Epithelial cell of proximal tubule (primary cell): ENCODE measurements around the gene MVK. TPM values are rescaled to one million over a fixed set of nuclear protein-coding genes. Genes with fewer than 3 reads are reported as not detected.

ENCODE experiments used
- DNase-seq: peaks from one replicate; pipeline ENCODE4 v3.0.0-alpha.2; 2011; ENCODE audit warnings: low read depth
- H3K4me3 ChIP-seq: 2 replicates; pipeline ENCODE4 v1.5.1; 2011; ENCODE audit warnings: low read depth, mild to moderate bottlenecking, low read length
- total RNA-seq: library from RNA; depleted of rRNA; stranded (reverse); fragments of >200 nt; gene quantifications from 2 replicates; pipeline ENCODE4 v1.2.3, GENCODE V29; 2015
- TF ChIP-seq, protein P1 (sequence below): conservative IDR thresholded peaks from 2 replicates; pipeline ENCODE4 v1.5.1; 2012; ENCODE audit warnings: low read depth, mild to moderate bottlenecking, low read length

The MVK gene
- total RNA-seq, 1 donor from 2014 or later, result 28.5 TPM

DNA sequence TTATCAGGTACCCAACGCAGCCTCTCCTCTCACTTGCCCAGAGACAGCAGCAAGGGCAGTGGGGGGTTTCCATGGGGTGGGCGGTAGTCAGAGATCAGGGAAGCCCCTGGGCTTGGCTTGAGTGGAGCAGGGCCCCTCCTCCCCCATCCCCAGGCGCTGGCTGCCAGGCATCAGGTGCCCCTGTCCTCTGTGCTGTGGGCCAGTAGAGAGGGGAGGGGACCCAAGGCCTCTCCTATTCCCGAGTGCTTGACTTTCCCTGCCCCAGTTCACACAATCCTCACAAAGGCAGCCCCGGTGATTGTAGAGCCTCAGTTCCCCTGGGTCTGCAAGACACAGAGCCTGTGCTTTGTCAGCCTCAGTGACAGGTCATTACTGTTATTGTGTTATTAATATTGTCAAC is 57.7 kb downstream of the MVK start:
- no peak for DNase-seq
- H3K4me3 ChIP-seq, result no peak overlapping the region
- TF ChIP-seq, protein P1, sequence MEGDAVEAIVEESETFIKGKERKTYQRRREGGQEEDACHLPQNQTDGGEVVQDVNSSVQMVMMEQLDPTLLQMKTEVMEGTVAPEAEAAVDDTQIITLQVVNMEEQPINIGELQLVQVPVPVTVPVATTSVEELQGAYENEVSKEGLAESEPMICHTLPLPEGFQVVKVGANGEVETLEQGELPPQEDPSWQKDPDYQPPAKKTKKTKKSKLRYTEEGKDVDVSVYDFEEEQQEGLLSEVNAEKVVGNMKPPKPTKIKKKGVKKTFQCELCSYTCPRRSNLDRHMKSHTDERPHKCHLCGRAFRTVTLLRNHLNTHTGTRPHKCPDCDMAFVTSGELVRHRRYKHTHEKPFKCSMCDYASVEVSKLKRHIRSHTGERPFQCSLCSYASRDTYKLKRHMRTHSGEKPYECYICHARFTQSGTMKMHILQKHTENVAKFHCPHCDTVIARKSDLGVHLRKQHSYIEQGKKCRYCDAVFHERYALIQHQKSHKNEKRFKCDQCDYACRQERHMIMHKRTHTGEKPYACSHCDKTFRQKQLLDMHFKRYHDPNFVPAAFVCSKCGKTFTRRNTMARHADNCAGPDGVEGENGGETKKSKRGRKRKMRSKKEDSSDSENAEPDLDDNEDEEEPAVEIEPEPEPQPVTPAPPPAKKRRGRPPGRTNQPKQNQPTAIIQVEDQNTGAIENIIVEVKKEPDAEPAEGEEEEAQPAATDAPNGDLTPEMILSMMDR, result no peak

DNA sequence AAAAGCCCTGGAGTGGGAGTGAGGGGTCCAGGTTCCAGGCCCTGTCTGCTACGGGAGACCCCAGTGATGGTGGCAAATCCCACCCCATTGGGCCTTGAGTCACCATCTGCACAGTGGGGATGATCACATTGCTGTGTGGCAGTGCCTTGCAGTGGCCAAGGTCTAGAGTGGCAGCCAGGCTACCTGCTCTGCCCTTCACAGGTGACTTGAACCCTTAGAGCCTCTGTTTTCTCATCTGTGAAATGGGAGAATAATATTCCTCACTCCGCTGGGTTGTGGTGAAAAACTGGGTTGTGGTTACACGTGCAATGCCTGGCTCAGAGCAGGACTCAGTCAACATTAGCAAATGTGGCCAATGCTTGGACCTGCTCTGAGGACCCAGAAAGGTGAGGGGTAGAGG is 58.2 kb downstream of the MVK start:
- DNase-seq, result no peak
- no peak overlapping the region for H3K4me3 ChIP-seq
- TF ChIP-seq, protein P1, result no peak

DNA sequence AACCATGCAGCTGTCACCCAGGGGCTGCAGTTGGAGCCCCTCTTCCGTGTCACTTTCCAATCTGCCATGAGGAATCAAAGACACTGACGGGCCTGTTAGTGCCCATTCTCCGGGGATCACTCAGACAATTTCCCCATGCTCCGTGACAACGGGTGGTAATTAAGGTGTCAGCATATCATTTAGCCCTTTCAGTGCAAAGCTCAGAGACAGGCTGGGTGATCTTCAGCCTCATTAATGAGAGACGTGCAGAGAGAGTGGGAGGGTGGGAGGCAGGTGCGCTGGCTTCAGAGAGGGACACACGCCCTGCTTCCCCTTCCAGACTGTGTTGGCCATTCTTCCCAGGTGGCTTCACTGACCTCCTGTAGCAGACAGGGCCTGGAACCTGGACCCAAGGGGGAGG is 58.7 kb downstream of the MVK start:
- TF ChIP-seq, protein P1, result no peak
- DNase-seq, result no peak
- no peak overlapping the region for H3K4me3 ChIP-seq

DNA sequence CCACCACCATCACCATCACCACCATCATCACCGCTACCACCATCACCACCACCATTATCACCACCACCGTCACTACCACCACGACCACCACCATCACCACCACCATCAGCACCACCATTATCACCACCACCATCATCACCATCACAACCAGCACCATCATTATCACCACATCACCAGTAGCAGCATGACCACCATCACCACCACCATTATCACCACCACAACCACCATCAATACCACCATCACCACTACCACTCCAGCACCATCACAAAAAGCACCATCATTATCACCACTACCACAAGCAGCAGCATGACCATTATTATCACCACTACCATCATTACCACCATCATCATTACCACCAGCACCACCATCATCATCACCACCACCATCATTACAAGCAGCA is 62.1 kb downstream of the MVK start:
- TF ChIP-seq, protein P1, result no peak
- H3K4me3 ChIP-seq, result no peak overlapping the region
- no peak for DNase-seq

DNA sequence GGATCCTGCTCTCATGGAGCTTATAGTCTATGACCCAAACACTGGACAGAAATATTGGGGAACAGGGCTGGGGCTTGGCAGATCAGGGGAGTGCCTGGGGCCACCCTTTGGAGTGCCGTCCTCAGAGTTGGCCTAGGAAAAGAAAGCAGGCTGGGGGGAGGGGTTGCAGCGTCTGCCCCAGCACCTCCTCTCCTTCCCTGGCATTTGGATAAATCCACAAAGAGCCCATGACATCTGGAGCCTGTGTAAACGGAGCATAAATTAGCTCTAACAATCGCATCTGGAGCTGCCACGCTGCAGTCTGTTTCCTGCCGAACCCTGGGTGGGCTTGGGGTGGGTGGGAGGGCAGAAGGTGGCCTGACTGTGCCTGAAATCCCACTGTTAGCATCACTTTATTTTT is 63.8 kb downstream of the MVK start:
- TF ChIP-seq, protein P1, result no peak
- no peak overlapping the region for H3K4me3 ChIP-seq
- DNase-seq, result no peak

DNA sequence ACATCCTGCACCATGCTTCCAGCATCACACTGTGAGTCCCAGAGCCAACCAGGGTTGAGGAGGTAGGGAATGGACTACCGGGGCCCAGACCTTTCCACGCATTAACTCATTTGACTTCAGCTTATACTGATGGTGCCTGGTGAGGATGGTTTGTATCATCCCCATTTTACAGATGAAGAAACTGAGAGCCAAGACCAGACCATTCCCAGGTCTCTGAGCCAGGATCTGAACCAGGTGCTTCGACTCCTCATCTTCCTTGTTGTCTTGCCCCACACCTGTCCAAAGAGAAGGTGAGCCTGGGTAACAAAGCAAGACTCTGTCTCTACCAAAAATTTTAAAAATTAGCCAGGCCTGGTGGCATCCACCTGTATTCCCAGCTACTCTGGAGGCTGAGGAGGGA is 64.4 kb downstream of the MVK start:
- no peak overlapping the region for H3K4me3 ChIP-seq
- DNase-seq, result no peak
- TF ChIP-seq, protein P1, result no peak

DNA sequence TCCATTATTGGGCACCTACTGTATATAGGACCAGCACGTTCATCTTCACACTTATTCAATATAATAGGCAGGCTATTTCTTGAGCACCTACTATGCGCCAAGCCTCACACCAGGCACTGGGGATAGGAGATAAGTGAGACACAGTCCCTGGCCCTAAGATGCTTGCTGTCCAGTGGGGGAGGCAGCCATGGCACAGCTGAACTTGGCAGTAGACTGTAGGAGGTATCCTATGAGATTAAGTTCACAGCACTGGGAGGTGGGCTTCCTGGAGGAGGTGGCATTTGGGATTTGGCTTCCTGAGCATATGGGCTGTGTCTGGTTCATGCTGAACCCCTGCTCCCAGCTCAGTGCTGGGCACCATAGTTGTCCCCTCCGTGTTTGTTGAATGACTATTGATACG is 65.1 kb downstream of the MVK start:
- DNase-seq, result no peak
- TF ChIP-seq, protein P1, result no peak
- no peak overlapping the region for H3K4me3 ChIP-seq
